GM12878 (cell line): Measurements from ENCODE around the gene MPP2. TPM values are rescaled to one million over a fixed set of nuclear protein-coding genes. Genes with fewer than 3 reads are reported as not detected.

Experiments
- ATAC-seq: fragments of 200-7000 bp; cut with Tn5 transposase; 3 replicates; pipeline ENCODE4 v1.9.1; 2020; ENCODE audit warnings: mild to moderate bottlenecking, moderate library complexity
- BruUV-seq: library from RNA; stranded (reverse); fragments of 400-500 nt; replicated peaks from 2 replicates; lab custom pipeline; 2021; lab: Mats Ljungman, UMichigan
- CTCF ChIA-PET: fragments of 300-600 bp; sonication (Branson Sonifier 250); formaldehyde crosslinking; extraction: SDS; loops from one replicate; lab custom pipeline; 2021; ENCODE audit warnings: inconsistent platforms; lab: Yijun Ruan, JAX
- POLR2A ChIA-PET: fragments of 350-600 bp; formaldehyde crosslinking; extraction: SDS; loops from one replicate; lab custom pipeline; 2021; ENCODE audit warnings: inconsistent platforms; lab: Charles Lee
- RAD21 ChIA-PET: fragments of 300-600 bp; sonication (Branson Sonifier 250); formaldehyde crosslinking; loops from one replicate; lab custom pipeline; 2023; ENCODE audit warnings: antibody characterized with exemption; ENCODE audit not compliant: unreplicated experiment; lab: Charles Lee
- SMC1A ChIA-PET: fragments of 300-600 bp; sonication (Branson Sonifier 250); formaldehyde crosslinking; loops from one replicate; lab custom pipeline; 2023; ENCODE audit not compliant: unreplicated experiment, uncharacterized antibody; lab: Charles Lee
- DNase-seq: peaks from one replicate; pipeline ENCODE4 v3.0.0-alpha.2; 2011; ENCODE audit warnings: low read depth, low spot score
- FAIRE-seq: peaks from 3 replicates; lab custom pipeline; 2011; peaks lifted over from hg19 to GRCh38; lab: Jason Lieb, UNC
- H2AFZ ChIP-seq: 2 replicates; pipeline ENCODE4 v1.6.0; 2011; ENCODE audit warnings: low read depth, low read length, control low read depth; ENCODE audit not compliant: control insufficient read depth
- H3K27ac ChIP-seq: 2 replicates; pipeline ENCODE4 v1.5.1; 2011; ENCODE audit warnings: control low read depth; ENCODE audit not compliant: control insufficient read depth, insufficient read depth
- H3K27me3 ChIP-seq, 2 experiments: replicated peaks in 1 of 2; 2 replicates each; pipeline versions ENCODE4 v1.6.0 to v1.6.1; 2011; ENCODE audit warnings: low read length in 1 of 2; ENCODE audit not compliant: control insufficient read depth in 2 of 2, insufficient read depth in 2 of 2
- H3K36me3 ChIP-seq, 2 experiments: 2 replicates each; pipeline ENCODE4 v1.5.1; 2011; ENCODE audit warnings: low read length in 1 of 2; ENCODE audit not compliant: control insufficient read depth in 2 of 2, insufficient read depth in 2 of 2
- H3K4me1 ChIP-seq: 2 replicates; pipeline ENCODE4 v1.6.1; 2011; ENCODE audit warnings: mild to moderate bottlenecking, low read length, moderate library complexity, mixed read lengths; ENCODE audit not compliant: control insufficient read depth, insufficient read depth
- H3K4me2 ChIP-seq: 2 replicates; pipeline ENCODE4 v1.6.0; 2011; ENCODE audit warnings: control low read depth; ENCODE audit not compliant: control insufficient read depth, insufficient read depth
- H3K4me3 ChIP-seq: fragments of 200-600 bp; sonication (generic); 2 replicates; pipeline ENCODE4 v1.5.1; 2016
- H3K79me2 ChIP-seq: 2 replicates; pipeline ENCODE4 v1.6.0; 2011; ENCODE audit warnings: low read length; ENCODE audit not compliant: control insufficient read depth, insufficient read depth
- H3K9ac ChIP-seq: 2 replicates; pipeline ENCODE4 v1.8.0; 2011; ENCODE audit warnings: low read length, control low read depth, mixed read lengths; ENCODE audit not compliant: control insufficient read depth, insufficient read depth
- H3K9me3 ChIP-seq: replicated peaks from 3 replicates; pipeline ENCODE4 v1.5.1; 2011; ENCODE audit warnings: mild to moderate bottlenecking, low read length; ENCODE audit not compliant: control insufficient read depth, insufficient read depth
- H4K20me1 ChIP-seq: 2 replicates; pipeline ENCODE4 v1.6.0; 2011; ENCODE audit not compliant: control insufficient read depth, insufficient read depth
- BACH1 ChIP-seq: fragments of 450-650 bp; IDR thresholded peaks from 2 replicates; pipeline ENCODE4 v1.6.1; 2017; ENCODE audit warnings: mild to moderate bottlenecking, borderline replicate concordance
- HDAC2 ChIP-seq: fragments of 200-600 bp; sonication (generic); IDR thresholded peaks from 2 replicates; pipeline ENCODE4 v1.6.1; 2017
- MAX ChIP-seq: IDR thresholded peaks from 2 replicates; pipeline ENCODE4 v1.6.1; 2012; ENCODE audit warnings: low read depth, low read length, improper control_type of control experiment
- RAD21 ChIP-seq: IDR thresholded peaks from 2 replicates; pipeline ENCODE4 v1.6.1; 2011; ENCODE audit warnings: mild to moderate bottlenecking, low read depth, low read length, moderate library complexity; ENCODE audit not compliant: insufficient read depth
- SKIL ChIP-seq: fragments of 450-650 bp; IDR thresholded peaks from 2 replicates; pipeline ENCODE4 v1.6.1; 2017; ENCODE audit warnings: mild to moderate bottlenecking, low read depth, inconsistent platforms; ENCODE audit not compliant: poor library complexity, severe bottlenecking
- SMARCA5 ChIP-seq: fragments of 450-650 bp; IDR thresholded peaks from 2 replicates; pipeline ENCODE4 v1.6.1; 2017; ENCODE audit warnings: mild to moderate bottlenecking
- SP1 ChIP-seq: IDR thresholded peaks from one replicate; pipeline ENCODE4 v1.6.1; 2011; ENCODE audit warnings: low read depth, low read length
- TBL1XR1 ChIP-seq: IDR thresholded peaks from 2 replicates; pipeline ENCODE4 v1.6.1; 2012; ENCODE audit warnings: low read depth, low read length, improper control_type of control experiment
- TCF7 ChIP-seq: IDR thresholded peaks from 2 replicates; pipeline ENCODE4 v1.6.1; 2014; ENCODE audit warnings: antibody characterized with exemption, borderline replicate concordance
- WRNIP1 ChIP-seq: IDR thresholded peaks from 2 replicates; pipeline ENCODE4 v1.6.1; 2011; ENCODE audit warnings: low read depth, low read length, improper control_type of control experiment, borderline replicate concordance
- ZNF592 ChIP-seq: fragments of 450-650 bp; IDR thresholded peaks from 2 replicates; pipeline ENCODE4 v1.6.1; 2017; ENCODE audit warnings: mild to moderate bottlenecking, moderate library complexity
- WGBS: methylation state at CpG from one replicate; pipeline ENCODE4 v1.1.6; 2016; ENCODE audit warnings: low lambda C conversion rate; ENCODE audit not compliant: insufficient replicate concordance, insufficient coverage; ENCODE audit errors: missing lambda C conversion rate; 5-methylcytosine and 5-hydroxymethylcytosine counted together
- in situ Hi-C: fragments of 300-500 bp; cut with MboI; formaldehyde crosslinking; loops from 9 replicates; pipeline ENCODE4 v1.14.3; 2018; ENCODE audit warnings: mixed read lengths
- intact Hi-C: fragments of 100-400 bp; cut with micrococcal nuclease; formaldehyde crosslinking; loops from one replicate; pipeline ENCODE4 v1.14.2; 2022; ENCODE audit not compliant: unreplicated experiment
- polyA plus RNA-seq, 11 experiments: library from polyadenylated mRNA; depleted of rRNA in 4 of 11; unstranded in 6 of 11; stranded (reverse) in 5 of 11; fragments of >200 nt; fragmentation: Nextera tagmentation in 4 of 11; fragmentation: Illumina TruSeq in 1 of 11; extraction: Ambion mirVana in 4 of 11; extraction: Trizol in 1 of 11; gene quantifications; 1 replicate in 1 of 11; 2 replicates in 10 of 11; pipeline versions ENCODE4 v1.2.1 to v1.2.3, GENCODE V29; 2011 to 2016; ENCODE audit warnings: inconsistent platforms in 2 of 11, missing spikeins in 2 of 11, low read depth in 1 of 11
- total RNA-seq, 4 experiments: library from RNA; depleted of rRNA in 3 of 4; stranded (reverse); fragments of >200 nt in 3 of 4; fragmentation: Illumina TruSeq in 1 of 4; extraction: Trizol in 1 of 4; gene quantifications; 2 replicates each; pipeline versions ENCODE4 v1.2.1 to v1.2.3, GENCODE V29; 2013 to 2021

MPP2 gene
- total and polyA plus RNA-seq, 10 of the 15 experiments (the other 5 are each of a cell fraction or from before 2014, with no cell fraction given) = 0.02 to 0.23 (median 0.15) TPM; not detected in 2

GRCh38 chr17:43829738-43830137 is 77.6 kb downstream of the MPP2 start:
- DNase-seq = no peak
- peaks cover 11% of the 10 kb centered on the region in 2 experiments for H3K27me3 ChIP-seq
- POLR2A ChIA-PET = no interaction called here
- RAD21 ChIA-PET = interaction anchor here (1.2 kb wide), 1 partner anchor 16 kb away, joined by 3 read pairs; no protein-coding TSS in a partner anchor
- H3K79me2 ChIP-seq = no peaks in the 10 kb centered on the region
- no peaks in the 10 kb centered on the region for H3K9me3 ChIP-seq
- CTCF ChIA-PET = interaction anchor here (1.0 kb wide), 1 partner anchor 13 kb away, joined by 3 read pairs; no protein-coding TSS in a partner anchor
- H3K27ac ChIP-seq = no peak overlapping the region
- no peak overlapping the region for H3K9ac ChIP-seq
- TF ChIP-seq SKIL (no peak), WRNIP1 (no peak), ZNF592 (no peak), TBL1XR1 (no peak), SMARCA5 (no peak), BACH1 (no peak), RAD21 (no peak), SP1 (no peak), HDAC2 (no peak), MAX (no peak), TCF7 (no peak)
- TF ChIP-seq, all 136 proteins: peak for 0
- SMC1A ChIA-PET = no interaction called here
- Histone ChIP-seq H2AFZ (no peak overlapping the region), H3K36me3 (no peaks in the 10 kb centered on the region), H3K4me3 (no peak overlapping the region), H3K4me1 (no peaks in the 10 kb centered on the region), H4K20me1 (no peaks in the 10 kb centered on the region), H3K4me2 (no peak overlapping the region)
- in situ Hi-C loops = no loop called here
- no peak for FAIRE-seq
- BruUV-seq = no TSS peak
- WGBS = 53% methylated on average over 12 of the region's 14 CpGs
- intact Hi-C loops = no loop called here
- ATAC-seq = no peak
